Stimulated activated CD8-positive, alpha-beta memory T cell treated with anti-CD3 and anti-CD28 coated beads, Interleukin-15, amount 100 ng/mL, for 48 hours (primary cell): ENCODE results near the gene PIN1.

ENCODE experiments used
- DNase-seq, 2 donors: peaks; one replicate each; pipeline ENCODE4 v3.0.0-alpha.2; 2020; ENCODE audit warnings: low read depth in 2 of 2

PIN1 gene

DNA sequence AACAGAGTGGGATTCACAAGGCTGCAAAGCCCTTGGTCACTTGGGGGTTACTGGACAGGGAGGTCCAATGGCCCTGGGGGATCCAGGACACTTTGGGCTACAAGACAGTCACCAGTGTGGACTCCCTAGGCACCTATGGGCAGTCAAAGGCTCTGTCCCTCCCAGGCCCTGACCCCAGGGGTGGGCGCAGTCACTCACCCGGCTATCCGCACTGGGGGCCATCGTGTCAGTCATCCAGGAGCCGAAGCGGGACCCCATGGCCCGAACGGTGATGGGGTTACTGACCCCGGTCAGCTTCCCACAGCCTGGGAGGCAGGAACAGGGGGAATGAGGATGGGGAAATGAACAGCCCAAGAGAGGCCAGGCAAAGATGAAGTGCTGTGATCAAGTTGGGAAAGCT, 21.5 kb downstream of the PIN1 start:
- DNase-seq = no peak

DNA sequence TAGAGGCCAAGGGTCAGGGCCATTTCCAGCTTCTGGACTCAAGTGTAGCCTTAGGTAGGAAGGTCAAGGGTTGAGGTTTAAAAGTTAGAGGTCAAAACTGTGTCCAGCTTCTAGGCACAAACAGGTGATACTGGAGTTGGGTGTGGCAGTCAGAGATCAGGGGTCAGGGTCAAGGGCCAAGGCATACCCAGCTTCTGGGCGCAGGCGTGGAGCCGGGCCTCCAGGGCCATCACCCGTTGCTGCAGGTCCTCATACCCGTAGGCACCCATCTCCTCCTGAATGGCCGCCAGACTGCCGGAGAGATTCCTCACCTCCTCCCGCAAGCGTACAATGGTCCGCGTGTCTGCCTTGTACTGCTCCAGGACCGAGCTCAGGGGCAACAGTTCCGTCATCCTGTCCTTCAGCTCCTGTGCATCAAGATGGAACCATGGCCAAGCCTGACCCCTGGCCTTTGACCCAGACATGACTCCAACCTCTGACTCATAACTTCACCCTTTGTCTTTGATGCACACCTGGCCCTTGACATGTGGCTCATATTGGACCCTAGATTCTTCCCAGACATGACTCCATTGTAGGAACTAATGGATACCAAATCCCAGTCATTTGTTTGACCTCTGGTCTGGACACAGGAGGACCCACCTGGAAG, 22.1 kb downstream of the PIN1 start:
- no peak for DNase-seq

DNA sequence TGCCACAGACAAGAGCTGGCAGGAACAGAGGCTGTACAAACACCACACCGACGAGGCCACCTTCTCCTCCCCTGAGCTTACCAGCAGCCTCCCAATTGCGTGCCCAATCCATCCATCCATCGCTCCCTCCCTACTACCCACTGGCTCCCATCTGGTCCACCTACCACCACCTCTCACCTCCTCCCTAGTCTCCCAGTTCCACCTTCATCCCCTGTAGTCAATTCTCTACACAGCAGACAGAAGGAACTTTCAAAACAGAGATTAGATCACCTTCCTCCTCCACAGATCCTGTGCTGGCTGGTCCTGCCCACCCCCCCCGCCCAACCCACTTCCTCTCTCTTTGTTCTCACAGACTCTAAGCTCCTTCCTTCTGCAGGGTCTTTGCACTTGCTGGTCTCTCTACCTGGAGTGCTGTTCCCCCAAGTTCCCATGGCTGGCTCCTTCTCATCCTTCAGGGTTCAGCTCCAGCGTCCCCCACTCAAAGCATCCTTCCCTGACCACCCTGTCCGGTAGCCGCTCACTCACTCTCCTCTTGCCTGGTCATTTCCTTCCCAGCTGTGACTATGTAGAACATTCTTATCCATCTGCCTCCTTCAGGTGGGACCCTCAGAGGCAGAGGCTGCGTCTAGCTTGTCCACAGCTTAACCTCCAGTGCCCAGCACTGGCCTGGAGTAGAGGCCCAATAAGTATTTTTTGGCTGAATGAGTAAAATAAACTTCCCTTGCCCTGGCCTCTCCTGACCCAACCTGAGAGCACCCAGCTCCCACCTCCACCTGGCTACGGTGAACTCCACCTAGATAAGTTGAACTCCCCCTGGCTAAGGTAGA, 23.0 kb downstream of the PIN1 start:
- no peak for DNase-seq

DNA sequence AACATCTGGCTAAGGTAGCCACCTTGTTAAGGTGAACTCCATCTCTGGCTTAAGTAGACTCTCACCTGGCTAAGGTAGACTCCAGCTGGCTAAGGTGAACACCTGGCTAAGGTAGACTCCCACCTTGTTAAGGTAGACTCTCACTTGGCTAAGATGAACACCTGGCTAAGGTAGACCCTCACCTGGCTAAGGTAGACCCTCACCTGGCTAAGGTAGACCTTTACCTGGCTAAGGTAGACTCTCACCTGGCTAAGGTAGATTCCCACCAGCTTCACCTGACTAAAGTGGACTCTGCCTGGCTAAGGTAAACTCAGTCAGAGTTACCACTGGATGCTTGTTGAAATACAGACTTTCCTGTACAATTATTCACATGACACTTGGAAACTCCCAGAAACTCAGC, 23.6 kb downstream of the PIN1 start:
- no peak for DNase-seq

DNA sequence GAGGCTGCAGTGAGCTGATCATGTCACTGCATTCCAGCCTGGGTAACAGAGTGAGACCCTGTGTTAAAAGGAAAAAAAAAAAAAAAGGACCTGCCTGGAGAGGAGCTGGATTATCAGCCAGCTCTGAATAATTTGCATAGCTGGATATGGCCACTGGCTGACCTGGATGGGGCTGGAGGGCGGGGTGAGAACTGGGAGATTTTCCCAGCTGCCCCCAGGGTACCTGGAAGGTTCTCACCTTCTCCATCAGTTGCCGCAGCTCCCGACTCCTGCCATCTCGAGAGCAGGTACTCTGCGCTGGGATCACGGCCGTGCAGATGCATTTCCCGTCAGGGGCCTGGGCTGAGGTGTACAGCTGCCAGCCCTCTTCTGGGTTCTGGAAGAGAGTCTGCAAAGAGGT, 25.3 kb downstream of the PIN1 start:
- no peak for DNase-seq

DNA sequence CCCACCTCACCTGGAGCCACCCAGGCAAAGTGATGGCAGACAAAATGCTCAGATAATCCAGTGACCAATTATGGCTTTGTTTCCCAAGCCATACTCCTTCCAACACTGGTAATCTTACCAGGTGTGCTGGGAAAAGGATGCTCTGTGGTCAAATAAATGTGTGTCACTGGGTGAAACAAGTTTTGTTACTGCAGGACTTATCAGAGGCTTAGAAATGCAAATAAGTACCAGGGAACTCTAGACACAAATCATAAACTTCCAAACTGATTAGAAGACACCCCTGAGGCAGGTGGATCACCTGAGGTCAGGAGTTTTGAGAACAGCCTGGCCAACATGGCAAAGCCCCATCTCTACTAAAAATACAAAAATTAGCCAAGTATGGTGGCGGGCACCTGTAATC, 26.4 kb downstream of the PIN1 start:
- DNase-seq = no peak

DNA sequence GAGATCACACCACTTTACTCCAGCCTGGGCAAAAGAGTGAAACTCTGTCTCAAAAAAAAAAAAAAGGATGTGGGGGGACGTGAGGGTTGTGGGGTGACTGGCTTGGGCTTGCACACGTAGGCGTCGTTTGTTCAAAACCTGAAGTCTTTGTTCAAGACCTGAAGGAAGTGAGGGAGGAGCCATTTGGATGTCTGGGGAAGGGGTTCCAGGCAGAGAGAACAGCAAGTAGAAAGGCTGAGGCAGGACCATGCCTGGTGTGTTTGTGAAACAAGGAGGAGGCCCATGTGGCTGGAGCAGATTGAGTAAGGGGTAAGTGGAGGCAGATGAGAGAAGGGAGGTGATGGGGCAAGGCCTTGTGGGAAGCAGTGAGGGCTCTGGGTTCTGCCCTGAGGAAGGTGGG, 27.8 kb downstream of the PIN1 start:
- no peak for DNase-seq

DNA sequence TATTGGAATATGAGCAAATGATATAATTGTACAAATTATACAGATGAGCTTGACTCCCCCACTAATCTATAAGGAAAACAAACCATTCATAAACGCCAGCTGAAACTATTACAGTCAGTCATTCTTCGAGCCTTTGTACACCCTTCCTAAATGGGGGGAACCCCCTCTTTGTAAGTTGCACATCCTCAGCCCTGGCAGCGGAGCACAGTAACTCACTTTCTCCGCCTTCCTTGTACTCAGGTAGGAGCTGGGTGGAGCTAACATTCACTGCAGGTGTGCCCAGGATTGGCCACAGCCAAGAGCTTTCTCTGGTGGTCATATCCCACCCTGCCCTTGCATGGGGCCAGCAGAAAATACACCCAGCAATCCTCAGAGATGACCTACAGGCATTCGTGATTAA, 28.6 kb downstream of the PIN1 start:
- no peak for DNase-seq

DNA sequence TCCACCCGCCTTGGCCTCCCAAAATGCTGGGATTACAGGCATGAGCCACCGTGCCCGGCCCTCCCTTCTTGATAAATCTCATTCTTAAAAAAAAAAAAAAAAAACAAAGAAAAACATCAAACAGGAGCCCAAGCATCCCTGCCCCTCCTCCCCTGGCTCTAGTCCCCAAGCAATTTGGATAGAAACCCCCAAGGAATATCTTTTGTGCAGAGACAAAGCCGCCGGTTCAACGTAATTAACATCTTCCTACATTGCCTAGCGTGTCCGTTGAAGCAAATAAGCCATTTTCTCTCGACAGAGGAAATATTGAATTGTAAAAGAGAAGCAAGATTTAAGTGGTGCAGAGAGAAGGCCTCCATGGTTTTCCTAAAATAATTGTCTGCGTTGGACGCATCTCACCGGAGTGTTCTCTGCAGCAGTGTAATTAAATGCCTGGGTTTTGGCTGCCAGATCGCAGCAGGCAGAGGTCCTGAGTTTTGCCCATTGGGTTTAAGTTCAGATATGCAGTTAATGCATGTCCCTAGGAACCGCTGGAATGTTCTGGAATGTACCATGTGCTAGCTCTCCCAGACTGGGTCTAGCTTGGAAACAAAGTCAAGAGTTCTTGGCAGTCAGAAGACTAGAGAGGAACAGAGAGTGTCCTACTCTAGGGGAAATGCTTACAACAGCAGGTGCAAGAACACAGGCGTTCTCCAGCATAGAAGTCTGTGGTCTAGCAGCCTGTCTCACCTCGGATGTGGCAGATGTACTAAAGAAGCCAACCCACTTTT, 30.8 kb downstream of the PIN1 start:
- no peak for DNase-seq

DNA sequence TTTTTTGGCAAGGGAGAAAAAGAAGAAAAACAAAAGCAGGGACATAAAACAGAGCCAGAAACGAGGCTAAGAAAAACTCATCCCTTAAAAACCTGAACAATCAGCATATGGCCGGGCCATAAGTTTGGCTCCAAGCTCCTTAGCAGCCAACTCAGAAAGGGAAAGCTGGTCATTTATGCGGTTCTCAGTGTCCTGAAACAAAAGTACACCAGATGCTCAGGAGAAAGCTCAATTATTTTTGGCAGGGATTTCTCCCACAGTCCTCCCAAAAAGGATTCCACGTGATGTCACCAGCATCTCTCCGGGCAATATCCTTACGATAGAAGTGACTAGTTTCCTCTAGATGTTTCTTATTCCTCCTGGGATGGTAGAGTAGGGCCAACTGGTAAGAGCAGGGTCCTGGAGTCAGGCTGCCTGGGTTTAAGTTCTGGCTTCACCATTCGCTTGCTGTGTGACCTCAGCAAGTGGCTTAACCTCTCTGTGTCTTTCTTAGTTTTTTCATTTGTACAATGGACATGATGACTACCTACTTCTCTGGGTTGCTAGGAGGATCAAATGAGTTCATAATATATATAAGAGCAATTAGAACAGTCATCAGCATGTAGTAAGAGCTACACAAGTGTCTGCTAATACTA, 34.0 kb downstream of the PIN1 start:
- DNase-seq = no peak

DNA sequence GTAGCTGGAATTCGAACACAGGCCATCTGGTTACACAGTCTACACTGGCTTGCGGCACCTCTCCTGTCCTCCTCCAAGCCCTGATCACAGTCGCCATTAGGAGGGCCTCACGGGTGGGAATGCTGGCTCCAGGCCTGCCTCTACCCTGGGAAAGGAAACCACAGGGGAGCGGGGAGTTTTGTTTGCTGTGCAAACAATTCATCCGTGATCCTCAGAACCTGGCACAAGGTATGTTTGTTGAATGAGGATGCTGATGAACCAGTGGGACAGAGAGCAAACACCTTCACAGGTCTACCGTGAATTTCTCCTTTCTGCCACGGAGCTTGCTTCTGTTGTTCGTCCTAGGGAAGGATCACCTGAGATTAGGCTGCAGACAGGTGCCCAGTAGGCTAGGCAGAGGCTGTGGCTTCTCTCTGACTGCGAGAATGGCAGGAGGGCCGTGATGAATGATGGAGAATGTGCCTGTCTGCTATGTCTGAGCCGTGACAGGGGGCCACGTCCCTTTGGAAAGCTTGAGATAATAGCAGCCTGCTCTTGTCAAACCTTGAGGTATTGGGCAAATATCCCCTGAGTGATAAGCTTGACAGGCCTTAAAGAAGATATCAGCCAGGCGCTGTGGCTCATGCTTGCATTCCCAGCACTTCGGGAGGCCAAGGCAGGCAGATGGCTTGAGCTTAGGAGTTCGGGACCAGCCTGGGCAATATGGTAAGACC, 36.7 kb downstream of the PIN1 start:
- DNase-seq = no peak

DNA sequence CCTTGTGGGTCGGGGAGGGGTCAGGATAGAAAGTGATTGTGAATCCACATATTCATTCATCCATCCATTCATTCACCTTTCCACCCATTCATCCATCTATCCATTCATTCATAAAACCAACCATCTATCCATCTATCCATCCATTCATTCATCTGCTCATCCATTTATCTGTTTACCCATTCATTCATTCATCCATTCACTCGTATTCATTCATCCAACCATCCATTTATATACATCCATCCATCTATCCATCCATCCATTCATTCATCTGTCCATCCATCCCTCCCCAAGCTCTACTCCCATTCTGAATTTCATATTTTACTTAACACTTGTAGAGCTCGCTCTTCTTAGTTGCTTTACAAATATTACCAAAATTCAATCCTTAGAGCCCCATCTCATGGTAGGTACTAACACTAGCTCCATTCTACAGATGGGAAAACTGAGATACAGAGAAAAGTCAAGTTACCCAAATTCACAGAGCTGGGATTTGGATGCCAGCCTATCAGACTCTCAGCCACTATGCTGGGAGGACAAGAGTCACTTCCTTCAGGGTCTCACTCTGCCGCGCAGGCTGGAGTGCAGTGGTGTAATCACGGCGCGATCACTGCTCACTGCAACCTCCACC, 37.6 kb downstream of the PIN1 start:
- DNase-seq = no peak

DNA sequence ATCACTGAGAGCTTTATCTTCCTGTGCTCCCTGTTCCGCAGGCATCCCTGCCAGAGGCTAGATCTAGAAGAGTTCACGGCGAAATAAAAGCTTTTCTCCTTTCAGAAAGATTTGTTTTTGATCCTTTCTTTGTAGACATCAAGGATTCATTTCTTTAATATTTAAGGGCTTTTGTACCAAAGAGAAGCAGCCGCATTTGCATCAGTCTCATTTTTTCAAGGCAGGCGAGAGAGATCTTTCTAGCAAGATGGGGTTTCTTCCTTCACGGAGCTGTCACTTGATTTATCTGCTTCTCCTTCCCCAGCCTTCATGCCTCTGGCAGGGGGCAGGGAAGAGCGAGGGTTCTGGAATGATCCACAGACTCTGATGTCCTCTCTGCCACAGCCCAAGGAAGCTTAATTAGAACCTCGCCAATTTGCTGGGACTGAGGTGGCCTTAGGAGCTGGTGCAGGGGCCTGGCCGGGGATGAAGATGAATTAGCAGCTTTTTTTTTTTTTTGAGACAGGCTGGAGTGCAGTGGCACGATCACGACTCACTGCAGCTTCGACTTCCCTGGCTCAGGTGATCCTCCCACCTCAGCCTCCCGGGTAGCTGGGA, 40.0 kb downstream of the PIN1 start:
- no peak for DNase-seq

DNA sequence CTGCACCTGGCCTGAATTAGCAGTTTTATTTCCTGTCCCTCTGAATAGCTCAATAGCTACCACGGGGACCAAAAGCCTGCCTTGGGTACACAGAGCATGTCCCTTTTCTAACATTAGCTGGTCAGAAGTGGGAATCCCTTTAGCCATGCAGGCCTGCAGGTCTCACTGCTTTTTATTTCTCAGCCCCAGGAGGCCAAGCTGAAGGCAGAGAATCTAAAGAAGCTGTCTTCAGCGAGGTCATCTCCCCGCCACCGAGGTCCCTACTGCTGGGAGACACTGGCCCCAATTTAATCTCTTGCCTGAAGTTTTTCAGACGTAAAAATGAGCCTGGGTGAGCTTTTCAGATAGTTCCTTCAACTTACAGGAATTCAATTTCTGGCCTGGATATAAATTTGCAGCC, 40.7 kb downstream of the PIN1 start:
- DNase-seq = no peak

DNA sequence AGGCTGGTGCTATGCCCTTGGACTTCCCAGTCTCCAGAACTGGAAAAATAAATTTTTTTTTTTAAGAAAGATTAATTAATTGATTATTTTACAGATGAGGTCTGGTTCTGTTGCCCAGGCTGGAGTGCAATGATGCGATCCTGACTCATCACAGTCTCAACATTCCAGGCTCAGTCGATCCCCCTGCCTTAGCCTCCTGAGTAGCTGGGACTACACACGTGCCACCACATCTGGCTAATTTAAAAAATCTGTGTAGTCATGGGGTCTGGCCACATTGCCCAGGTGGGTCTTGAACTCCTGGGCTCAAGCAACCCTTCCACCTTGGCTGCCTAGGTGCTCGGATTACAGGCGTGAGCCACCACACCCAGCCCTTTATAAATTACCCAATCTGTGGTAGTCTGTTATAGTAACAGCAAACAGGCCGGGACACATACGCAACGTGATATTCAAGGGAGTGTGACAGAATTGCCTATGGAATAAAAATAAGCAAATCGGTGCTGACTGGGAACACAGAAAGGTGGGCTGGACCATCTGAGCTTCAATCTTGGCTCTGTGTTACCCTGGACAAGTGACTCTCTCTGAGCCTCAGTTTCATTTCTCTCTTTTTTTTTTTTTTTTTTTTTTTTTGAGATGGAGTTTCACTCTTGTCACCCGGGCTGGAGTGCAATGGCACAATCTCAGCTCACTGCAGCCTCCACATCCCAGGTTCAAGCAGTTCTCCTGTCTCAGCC, 42.8 kb downstream of the PIN1 start:
- DNase-seq = no peak

DNA sequence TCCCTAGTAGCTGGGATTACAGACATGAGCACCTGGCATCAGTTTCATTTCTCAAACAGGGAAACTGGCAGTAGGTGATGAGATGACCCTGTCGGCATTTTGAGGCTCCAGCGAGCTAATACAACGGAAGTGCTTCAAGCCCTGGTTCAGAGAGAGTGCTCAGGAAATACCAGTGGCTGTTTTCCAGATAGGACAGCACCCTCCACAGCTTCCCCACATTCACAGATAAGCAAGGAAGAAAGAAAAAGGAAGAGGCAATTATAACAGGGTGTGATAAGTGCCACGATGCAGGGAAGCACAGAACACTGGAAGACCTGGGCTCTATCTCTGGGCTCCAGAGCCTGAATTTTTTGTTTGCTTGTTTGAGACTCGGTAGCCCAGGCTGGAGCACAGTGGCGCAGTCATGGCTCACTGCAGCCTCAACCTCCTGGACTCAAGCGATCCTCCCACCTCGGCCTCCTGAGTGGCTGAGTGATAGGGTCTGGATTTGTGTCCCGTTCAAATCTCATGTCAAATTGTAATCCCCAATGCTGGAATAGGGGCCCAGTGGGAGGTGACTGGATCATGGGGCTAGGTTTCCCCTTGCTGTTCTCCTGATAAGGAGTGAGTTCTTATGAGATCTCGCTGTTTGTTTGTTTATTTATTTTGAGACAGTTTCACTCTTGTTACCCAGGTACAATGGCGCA, 43.5 kb downstream of the PIN1 start:
- no peak for DNase-seq

DNA sequence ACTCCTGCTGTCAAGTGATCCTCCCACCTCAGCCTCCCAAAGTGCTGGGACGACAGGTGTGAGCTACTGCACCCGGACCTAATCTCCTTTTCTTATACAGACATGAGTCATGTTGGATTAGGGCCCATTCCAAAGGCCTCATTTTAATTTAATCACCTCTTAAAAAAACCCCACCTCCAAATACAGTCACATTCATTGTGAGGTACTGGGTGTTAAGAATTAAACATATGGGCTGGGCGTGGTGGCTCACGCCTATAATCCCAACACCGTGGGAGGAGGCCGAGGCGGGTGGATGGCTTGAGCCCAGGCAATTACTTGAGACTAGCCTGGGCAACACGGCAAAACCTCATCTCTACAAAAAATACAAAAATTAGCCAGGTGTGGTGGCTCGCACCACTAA, 46.6 kb downstream of the PIN1 start:
- no peak for DNase-seq

DNA sequence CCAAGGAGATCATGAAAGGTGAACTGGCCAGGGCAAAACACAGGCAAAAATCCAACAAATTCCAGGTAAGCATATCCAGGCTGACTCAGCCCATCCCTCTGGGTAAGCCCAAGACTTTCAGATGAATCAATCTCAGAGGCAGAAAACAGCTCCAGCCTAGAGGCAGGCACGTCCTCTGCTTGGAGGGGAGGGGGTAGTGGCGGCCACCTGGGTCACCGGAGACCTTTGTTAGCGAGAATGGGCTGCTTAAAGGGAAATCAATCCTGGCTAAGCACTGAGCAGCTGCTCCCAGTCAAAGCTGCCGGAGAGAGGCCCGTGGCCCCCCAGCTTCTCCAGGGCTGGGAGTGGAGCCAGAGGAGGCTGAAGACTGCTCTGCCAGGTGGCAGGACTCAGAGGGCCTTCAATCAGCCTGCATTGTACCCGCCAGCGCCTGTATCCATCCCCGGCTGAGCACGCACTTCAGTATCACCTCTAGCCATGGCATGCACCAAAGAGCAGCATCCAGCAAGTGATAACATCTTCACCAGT, 48.2 kb downstream of the PIN1 start:
- no peak for DNase-seq

DNA sequence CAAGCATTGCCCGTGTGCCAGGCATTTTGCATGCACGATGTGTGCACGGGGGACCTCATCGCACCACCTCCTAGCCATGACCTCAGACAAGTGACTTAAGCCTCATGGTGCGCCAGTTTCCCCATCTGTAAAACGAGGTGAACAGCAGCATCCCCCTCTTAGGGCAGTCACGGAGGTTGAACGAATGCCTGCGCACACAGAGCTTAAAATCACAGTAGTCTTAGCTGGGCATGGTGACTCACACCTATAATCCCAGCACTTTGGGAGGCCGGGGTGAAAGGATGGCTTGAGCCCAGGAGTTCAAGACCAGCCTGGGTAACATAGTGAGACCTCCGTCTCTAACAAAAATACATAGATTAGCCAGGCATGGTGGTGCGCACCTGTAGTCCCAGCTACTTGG, 48.6 kb downstream of the PIN1 start:
- no peak for DNase-seq
